SKM-1 treated with dmso at 0.1 percent for 144 hours (cell line): ENCODE data around the gene RPS6KA2.
"Not testable (repeated sequence)": the region's sequence is repeated elsewhere in the genome, so short reads cannot be mapped to it uniquely, and the experiment has no call there.

Source experiments
- DNase-seq: peaks from one replicate; lab custom pipeline; 2025; ENCODE audit not compliant: unreplicated experiment; lab: John Stamatoyannopoulos, UW

The RPS6KA2 gene

DNA sequence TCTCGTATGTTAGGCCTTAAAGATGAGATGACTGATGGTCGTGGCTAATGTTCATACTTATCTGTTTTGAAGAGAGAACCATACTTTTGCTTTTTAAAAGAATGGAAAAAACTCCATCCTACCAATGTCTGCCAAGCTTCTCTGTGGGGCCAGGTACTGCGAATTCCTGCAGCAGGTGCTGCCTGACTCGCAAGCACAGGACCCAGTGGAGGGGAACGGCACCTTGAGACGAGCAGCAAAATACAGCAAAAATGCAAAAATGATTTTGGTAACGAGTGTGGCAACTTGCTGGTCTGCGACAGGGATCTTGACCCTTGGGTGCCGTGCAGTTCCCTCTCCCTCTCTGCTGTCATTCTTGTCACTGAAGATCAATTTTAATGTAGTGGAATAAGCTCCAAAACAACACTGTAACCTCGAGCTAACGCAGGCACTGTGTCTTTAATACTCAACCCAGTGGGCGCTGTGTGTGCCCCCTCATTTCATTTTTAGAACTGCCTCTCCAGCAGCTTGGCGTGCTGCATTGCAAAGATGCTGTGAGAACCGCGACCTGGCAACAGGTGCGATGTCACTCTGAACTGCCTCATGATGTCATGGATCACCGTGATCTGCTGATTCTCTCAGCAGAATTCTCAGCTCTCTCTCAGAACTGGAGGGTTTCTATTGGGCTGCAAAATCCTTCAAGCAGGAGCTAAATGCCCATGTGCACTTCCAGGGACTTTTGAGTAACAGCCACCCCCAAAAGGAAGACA is 92.2 kb downstream of the RPS6KA2 start:
- DNase-seq = no peak

DNA sequence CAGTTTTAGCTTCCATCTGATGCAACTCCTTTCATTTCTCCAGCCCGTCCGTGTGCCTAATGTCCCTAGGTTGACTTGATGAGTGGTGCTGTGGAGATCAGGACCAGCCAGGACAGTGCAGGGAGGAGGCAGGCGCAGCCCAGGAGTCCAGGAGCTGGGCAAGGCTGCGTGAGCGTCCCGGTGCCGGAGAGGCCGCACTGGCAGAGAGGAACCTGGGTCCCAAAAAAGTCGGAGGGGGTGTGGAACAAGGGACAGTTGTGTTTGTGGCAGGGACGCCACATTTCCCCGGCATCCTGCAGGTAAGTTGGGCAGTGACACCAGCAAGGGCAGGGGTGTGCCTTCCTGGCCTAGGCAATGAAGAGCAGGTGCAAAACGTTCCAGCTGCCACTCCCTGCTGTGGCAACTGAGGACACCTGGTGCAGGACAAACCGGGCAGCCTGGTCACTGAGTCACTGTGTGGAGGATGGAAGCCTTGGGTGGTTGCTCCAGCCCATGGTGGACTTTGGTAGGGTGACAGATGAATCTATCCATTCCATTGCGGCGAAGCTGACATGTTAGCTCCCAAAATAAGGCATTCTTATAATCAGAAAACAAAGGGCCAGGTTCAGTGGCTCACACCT is 93.7 kb downstream of the RPS6KA2 start:
- no peak for DNase-seq

GRCh38 chr6:166532302-166532701 is 94.7 kb downstream of the RPS6KA2 start:
- DNase-seq = no peak

- DNase-seq = no peak
Observed at GRCh38 chr6:166530211-166531095, 96.6 kb downstream of the RPS6KA2 start.

GRCh38 chr6:166529586-166529985 is 97.5 kb downstream of the RPS6KA2 start:
- no peak for DNase-seq

DNA sequence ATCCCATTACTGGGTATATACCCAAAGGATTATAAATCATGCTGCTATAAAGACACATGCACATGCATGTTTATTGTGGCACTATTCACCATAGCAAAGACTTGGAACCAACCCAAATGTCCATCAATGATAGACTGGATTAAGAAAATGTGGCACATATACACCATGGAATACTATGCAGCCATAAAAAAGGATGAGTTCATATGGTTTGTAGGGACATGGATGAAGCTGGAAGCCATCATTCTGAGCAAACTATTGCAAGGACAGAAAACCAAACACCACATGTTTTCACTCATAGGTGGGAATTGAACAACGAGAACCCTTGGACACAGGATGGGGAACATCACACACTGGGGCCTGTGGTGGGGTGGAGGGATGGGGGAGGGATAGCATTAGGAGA is 98.0 kb downstream of the RPS6KA2 start:
- not testable (repeated sequence) for DNase-seq

GRCh38 chr6:166527849-166528248 is 99.2 kb downstream of the RPS6KA2 start:
- no peak for DNase-seq

DNA sequence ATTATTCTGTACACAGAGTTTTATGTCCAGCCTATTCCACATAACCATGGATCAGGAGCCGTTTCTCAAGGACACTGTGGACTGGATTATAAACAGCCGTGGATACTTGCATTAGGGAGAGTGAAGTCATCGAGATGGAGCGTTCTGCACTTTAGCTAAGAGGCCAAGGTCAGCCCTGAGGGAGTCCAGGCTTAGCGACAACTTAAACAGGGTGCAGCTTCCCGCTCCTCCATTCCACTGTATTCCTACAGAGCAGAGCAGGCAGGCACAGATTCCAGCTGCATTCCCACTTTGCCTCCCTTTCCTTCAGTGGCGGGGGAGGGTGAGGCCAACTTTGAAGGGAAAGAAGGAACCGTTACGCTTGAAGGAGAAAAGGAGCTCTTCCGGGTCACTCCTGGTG is 100.1 kb downstream of the RPS6KA2 start:
- no peak for DNase-seq

DNA sequence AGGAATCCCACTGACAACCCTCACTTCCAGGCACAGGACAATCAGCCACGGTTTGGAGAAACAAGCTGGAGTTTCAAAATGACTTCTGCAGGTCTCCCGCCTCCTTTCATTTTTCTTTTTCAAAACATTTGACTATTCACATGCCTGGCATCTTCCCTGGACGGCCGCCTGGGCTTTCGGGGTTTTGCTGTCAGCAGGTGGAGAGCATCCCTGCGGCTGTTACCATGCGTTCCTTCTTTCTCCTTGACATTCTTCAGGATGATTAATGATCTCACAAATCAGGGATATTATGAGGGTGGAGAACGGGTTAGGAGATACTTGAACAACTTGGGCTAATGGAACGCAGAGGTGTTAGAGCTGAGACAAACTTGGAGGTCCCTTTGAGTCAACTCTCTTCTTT is 101.5 kb downstream of the RPS6KA2 start:
- DNase-seq = no peak

DNA sequence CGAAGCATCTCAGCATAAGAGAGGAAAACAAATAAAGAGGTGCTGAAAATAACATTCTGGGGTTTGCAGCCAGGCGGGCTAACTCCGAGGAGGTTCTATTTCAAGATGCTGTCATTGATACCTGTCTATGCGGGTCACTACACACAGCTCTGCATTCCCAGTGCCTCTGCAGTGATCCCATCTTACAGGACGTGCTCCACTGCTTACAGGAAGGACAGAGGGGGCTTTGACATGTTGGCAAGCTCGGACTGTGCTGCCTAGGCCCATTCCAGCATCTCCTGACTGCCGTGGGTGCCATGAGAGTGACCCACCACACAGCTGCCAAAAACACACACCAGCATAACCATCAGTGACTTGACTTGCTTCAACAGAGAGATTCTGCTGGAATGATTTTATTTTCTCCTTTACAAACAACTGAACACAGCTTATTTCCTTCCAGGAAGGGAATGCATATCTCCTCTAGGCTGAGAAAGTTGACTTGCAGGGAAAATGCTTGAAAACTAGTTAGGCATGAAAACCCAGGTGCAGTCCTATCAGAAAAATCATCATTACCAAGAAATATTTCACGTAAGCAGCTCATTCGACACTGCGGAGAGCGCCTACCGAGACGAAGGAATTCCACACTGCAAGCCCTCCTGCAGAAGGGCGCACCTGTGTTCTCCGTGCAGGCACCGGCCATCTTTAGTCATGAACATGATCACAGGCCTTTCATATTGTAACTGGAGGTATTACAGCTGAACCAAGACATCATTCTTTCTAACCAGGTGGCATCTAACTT is 103.1 kb downstream of the RPS6KA2 start:
- no peak for DNase-seq

GRCh38 chr6:166520905-166521834 is 105.9 kb downstream of the RPS6KA2 start:
- DNase-seq = no peak

- DNase-seq = no peak
Observed at GRCh38 chr6:166516251-166516884, 110.7 kb downstream of the RPS6KA2 start.

DNA sequence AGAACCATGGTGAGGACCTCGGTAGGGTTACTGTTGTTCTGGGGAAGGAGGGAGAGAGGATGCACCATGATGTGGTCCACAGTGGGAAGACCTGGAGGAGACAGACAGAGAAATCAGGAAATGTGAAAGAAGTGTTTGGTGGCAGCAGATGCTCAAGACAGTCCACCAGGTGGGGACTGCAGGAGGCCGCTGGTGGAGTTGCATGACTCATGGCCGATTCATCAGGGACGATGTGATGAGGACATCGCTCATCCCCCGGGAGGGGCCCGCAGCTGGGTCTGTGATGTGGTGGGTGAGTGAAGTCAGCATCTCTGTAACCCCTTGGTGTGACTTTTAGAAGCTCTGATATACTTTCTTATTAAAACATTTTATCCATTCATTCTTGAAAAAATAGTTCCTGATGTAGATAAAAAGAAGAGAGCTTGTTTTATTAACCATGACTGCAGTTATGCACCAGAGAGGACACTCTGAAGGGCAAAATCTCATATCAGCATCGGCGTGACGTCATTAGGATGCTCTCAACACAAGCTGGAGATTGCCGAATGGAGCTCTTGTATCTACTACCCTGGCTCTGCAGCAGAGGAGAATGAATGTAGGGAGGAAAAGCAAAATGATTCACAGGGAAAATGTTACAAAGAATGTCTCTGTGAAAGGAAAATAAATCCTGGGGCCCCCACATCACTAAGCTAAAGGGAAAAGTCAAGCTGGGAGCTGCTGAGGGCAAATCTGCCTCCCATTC is 111.8 kb downstream of the RPS6KA2 start:
- no peak for DNase-seq

GRCh38 chr6:166514196-166514595 is 112.9 kb downstream of the RPS6KA2 start:
- DNase-seq = no peak

- DNase-seq = no peak
Observed at GRCh38 chr6:166512567-166512966, 114.5 kb downstream of the RPS6KA2 start.

- no peak for DNase-seq
Observed at GRCh38 chr6:166511316-166511715, 115.7 kb downstream of the RPS6KA2 start.

- no peak for DNase-seq
Observed at GRCh38 chr6:166509193-166509592, 117.9 kb downstream of the RPS6KA2 start.

GRCh38 chr6:166508726-166509125 is 118.3 kb downstream of the RPS6KA2 start:
- DNase-seq = no peak
